ENCODE results near the gene CAPN9.

The CAPN9 gene

DNA sequence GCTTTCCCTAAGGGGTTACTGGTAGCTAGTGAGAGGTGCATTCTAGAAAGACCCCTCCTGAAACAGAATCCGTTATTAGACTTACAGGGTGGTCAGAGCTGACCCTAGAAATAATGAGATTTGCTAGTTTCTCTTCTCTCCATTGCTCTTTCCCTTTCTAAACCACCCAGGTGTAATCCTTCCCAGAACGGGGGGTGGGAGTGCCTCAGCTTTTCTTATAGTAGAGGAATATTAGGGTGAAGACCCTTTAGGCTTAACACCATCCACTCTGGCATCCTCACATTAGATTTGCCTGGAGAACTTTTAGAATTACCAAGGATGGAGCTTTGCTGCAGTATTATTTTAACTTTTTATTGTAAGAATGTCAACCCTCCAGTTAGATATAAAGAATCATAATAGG lies 49.4 kb downstream of the CAPN9 start:
- no peak for DNase-seq (ENCODE audit: low spot score)

DNA sequence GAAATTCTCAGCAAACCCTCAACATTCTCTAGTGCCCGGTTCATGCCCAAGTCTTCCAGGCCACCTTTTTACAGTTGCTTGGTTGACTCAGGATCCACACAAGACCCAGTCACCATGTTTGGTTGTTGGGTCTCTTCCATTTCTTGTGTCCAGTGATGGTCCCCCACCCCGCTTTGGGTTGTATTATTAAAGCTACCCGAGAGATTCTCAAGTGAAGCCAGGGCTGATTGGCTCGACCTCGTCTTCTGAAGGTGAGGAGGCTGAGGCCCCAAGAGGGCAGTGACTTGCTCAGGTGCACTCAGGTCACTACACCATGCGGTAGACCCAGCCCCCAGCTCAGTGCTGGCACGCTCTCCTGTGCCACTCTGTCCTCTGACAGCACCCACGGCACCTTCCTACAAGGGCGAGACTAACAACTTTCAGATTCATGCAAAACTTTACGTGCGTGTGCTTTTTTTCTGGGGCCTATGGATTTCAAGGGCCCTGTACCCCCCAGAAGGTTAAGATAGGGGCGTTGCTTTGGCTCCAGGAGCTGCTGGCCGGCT lies 50.3 kb downstream of the CAPN9 start:
- no peak for DNase-seq (ENCODE audit: low spot score)

- DNase-seq (ENCODE audit: low spot score) = peak; percentile 52
Observed at GRCh38 chr1:230797942-230798365, 50.8 kb downstream of the CAPN9 start.

DNA sequence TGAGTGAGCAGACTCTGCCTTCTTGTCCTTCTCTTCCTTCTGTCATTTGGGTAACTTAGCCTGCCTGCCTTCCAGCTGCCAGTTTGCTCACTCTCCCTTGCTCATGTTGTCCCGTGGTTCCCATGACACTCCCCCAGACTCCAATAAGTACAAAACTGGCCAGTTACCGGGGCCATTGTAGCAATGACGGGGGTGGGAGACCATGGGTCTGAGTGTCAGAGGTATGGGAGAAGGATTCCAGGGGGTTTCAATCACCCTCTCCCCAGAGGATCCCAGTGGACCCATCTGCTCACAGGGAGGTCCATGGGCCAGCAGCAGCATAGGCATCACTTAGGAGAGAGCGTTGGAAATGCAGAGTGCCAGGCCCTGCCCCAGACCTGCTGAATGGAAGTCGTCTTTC lies 51.3 kb downstream of the CAPN9 start:
- DNase-seq (ENCODE audit: low spot score) = no peak

DNA sequence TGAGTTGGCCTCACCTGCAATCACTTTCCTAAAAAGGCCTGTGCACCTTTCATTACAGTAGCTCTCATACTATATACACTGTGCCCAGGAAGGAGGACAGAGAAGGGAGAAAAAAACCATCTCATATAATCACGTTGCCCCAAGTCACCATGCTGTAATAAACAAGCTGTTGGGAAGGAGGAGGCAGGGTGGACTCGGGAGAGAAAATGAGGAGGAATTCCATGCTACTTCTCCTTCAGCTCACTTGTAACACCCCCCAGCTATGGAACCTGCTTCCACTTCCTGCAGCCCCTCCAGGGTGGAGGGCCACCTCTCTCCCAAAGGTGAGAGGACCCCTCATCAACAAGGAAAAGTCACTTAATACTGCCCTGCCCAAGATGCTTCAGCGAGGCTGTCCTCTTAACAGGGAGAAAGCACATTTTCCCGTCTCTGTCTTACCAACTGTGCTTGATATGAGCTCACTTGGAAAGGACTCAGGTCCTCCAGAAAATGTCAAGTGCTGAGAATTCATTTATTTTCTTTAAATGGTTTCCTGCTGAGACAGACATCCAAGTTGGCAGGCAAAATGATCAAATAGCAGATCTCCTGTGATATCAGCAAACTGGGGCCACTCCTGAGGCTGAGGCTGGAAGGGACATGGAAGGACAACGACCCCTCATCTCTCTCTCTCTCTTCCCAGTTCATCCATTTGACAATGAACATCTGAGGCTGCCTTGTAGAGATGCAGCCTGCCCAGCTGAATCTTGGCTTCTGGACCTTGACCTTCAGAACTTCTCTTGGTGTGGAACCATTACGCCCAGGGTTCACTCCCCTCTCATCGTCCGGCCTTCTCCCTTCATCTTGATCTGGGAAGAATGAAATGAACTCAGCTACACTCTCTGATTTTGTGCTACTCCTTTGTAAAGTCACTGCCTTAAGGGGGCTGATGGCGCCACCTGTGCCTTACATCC lies 54.0 kb downstream of the CAPN9 start:
- DNase-seq (ENCODE audit: low spot score) = no peak

DNA sequence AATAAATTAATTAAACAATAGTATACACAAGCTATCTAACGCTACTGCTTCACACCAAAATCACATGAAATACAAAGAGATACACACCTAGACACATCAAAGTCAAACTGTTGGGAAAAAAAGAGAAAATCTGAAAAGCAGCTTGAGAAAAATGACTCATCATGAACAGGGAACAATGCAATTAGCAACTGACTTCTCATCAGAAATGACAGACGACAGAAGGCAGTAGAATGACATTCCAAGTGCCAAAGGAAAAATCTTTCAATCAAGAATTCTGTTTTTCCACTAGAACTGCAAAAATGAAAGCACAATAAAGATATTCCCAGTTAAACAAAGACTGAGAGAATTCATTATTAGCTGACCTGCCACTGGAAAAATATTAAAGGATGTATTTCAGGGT lies 57.2 kb downstream of the CAPN9 start:
- no peak for DNase-seq (ENCODE audit: low spot score)

GRCh38 chr1:230806552-230806951 lies 59.4 kb downstream of the CAPN9 start:
- DNase-seq (ENCODE audit: low spot score) = no peak

DNA sequence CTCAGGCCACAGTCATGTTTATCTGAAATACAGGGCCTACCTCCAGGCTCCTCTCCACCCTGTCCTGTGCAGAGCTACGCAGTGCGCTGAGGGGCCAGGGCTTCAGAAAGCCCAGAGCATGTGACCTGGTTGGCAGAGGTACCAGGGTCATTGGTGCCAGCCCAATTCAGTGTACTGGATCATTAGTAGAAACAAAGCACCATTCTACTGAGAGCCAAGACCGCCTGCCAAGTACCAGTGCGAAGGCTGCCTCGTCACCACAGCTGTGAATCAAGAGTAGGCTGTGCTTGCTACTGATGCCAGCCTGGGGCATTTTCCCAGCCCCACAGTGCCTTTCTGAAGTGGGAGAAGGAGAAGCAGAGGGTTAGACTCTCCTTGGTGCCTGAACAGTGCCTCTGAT lies 59.8 kb downstream of the CAPN9 start:
- DNase-seq (ENCODE audit: low spot score) = no peak

DNA sequence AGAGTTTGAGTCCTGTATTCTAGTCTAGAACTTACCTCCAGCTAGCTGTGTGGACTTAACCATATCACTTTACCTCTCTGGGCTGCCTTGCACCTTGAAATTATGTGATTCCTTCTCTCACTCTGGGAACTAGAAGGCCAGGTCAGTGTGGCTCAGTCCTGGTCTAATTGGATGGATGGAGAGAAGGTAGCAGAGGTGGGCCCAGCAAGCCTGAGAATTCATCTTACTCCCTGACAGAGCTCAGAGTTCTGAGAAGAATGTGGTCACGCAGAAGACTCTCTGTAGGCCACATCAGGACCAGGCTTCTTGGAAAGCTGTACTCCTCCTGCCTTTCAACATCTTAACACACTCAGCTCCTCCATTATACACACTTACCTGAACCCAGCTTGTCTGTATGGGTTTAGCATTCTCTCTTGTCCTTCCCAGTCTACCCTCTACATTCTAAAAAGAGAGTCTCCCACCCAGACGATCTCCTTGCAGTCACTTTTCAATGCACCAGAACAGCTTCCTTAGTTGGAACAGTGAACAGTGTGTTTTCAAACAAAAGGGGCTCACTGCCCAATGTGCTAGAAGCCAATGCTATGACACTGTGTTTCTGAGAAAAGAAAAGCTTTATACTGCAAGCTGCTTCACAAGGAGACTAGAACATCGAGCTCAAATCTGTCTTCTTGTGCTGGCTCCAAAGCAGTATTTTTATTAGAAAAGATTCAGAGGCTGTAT lies 60.5 kb downstream of the CAPN9 start:
- no peak for DNase-seq (ENCODE audit: low spot score)

- no peak for DNase-seq (ENCODE audit: low spot score)
Observed at GRCh38 chr1:230808281-230808872, 61.2 kb downstream of the CAPN9 start.

GRCh38 chr1:230809256-230809990 lies 62.2 kb downstream of the CAPN9 start:
- DNase-seq (ENCODE audit: low spot score) = no peak

DNA sequence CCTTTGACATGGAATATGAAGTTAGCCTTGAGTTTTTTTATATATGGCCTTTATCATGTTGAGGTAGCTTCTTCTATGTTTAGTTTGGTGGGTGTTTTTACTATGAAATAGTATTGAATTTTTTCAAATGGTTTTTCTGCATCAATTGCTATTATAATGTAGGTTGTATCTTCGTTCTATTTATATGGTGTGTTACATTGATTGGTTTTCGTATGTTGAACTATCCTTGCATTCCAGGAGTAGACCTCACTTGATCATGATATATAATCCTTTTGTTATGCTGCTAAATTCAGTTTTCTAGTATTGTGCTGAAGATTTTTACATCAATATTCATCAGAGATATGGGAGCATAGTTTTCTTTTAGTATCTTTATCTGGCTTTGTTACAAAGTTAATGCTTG lies 65.4 kb downstream of the CAPN9 start:
- DNase-seq (ENCODE audit: low spot score) = no peak

DNA sequence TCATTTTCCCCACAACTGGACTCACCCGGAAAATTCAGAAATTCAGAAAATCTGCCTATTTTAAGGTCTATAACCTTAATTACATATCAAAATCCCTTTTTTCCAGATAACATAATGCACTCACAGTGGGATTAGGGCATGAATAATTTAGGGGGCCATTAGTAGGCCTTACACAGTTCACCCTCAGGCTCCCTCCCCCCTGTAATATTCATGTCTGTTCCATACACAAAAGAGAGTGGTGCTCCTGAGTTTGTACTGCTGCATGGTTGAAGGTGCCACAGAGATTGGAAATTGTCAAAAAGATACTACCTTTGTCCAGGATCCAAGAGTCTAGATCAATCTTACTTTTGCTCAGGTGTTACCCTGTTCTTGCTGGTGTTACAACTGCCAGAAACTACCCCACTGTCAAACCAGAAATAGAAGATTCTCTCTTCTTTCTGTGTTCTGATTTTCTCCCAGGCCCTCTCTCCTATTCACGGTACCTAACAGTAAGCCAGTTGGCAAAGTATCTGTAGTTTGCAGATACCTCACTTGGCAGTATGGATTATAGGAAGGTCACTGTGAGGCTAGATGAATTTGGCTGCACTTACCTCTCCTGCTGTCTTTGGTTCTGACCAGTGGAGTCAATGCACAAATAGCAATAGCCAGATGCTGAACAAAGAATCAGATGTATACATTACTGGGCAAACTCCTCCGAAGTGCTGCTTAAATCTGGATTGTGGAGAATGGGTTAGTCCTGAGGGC lies 67.9 kb downstream of the CAPN9 start:
- no peak for DNase-seq (ENCODE audit: low spot score)

DNA sequence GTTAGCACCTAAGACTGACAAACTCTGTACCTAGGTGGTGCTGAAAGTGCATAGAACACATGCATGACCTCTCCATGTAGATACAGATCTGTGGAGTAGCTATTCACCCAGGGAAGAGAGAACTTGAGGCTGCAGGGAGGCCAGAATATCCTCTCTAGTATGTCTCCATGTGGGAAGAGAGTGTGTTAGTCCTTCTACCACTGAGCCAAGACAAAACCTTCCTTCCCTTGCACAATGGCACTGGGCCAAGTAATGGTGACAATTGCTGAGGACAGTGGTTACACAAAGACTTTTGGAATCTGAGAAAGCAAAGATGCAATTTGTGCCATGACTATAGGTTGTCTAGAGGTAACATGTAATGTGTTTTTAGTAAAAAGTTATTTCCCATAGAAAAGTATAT lies 68.8 kb downstream of the CAPN9 start:
- no peak for DNase-seq (ENCODE audit: low spot score)

- DNase-seq (ENCODE audit: low spot score) = no peak
Observed at GRCh38 chr1:230818367-230818766, 71.2 kb downstream of the CAPN9 start.

DNA sequence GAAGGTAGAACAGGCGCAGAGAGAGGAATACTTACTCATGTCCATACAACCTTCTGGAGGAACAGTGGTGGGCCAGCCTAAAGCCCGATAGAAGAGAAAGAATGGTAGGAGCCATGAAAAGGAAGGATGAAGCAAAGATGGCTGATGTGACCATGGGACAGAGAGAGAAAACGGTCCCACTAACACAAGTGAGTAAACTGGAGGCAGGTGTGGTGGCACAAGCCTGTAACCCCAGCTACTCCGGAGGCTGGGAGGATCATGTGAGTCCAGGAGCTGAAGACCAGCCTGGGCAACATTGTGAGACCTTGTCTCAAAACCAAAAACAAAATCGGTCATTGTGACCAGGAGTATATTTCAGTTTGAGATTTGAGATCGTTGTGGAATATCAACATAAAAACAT lies 71.7 kb downstream of the CAPN9 start:
- DNase-seq (ENCODE audit: low spot score) = no peak

GRCh38 chr1:230819976-230820375 lies 72.8 kb downstream of the CAPN9 start:
- no peak for DNase-seq (ENCODE audit: low spot score)

- no peak for DNase-seq (ENCODE audit: low spot score)
Observed at GRCh38 chr1:230820568-230820967, 73.4 kb downstream of the CAPN9 start.

DNA sequence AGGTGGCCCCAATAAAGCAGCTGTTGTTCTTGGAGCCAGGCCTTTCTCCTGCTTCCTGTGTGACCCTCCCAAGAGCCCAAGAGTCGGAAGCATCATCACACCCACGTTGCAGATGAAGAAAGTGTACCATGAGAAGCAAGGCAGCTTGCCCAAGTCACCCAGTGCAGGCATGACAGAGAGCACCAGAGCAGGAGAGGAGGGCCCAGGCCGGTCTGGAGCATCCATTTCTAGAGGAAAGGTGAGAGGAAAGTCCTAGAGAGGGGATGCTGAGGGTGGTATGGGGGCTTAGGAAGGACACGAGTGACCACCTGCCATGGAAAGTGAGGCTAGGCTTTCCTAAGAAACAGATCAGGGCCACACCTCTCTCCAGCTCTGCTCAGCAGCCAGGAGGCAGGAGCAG lies 74.2 kb downstream of the CAPN9 start:
- no peak for DNase-seq (ENCODE audit: low spot score)

DNA sequence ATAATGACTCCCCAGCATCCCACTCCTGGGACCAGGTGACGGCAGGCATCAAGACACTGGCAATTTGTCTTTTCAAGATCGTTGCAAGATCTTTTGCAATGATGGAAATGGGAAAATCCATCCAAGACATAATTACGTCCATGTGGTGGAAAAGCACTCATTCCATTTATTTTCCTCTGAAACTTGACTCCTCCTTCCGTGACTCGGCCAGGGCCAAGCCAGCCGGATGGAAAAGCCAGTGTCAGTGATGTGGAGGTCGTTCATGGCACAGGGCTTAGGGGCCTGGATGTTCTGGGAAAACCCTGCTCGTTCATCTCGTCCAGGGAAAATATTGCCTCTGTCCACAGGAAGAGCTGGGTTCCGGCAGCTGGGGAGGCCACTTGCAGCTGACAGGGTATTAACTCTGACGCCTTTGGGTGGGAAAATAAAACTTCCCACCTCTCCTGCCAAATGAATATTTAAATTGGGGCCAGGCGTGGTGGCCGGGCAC lies 74.9 kb downstream of the CAPN9 start:
- DNase-seq (ENCODE audit: low spot score) = no peak

GRCh38 chr1:230823426-230823825 lies 76.2 kb downstream of the CAPN9 start:
- no peak for DNase-seq (ENCODE audit: low spot score)
